BLaER1 (cell line): ENCODE results near the gene DNAJC9.

Experiments used
- H3K27ac ChIP-seq: shearing (Covaris generic); formaldehyde crosslinking; 2 replicates; pipeline ENCODE4 v1.8.1; 2022
- H3K27me3 ChIP-seq: shearing (Covaris generic); formaldehyde crosslinking; 2 replicates; pipeline ENCODE4 v1.8.1; 2022
- H3K36me3 ChIP-seq: shearing (Covaris generic); formaldehyde crosslinking; 2 replicates; pipeline ENCODE4 v1.8.1; 2022
- H3K4me1 ChIP-seq: shearing (Covaris generic); formaldehyde crosslinking; 2 replicates; pipeline ENCODE4 v1.8.1; 2022
- H3K4me2 ChIP-seq: shearing (Covaris generic); formaldehyde crosslinking; 2 replicates; pipeline ENCODE4 v1.8.1; 2022
- H3K4me3 ChIP-seq: shearing (Covaris generic); formaldehyde crosslinking; 2 replicates; pipeline ENCODE4 v1.8.1; 2022
- H3K9ac ChIP-seq: shearing (Covaris generic); formaldehyde crosslinking; 2 replicates; pipeline ENCODE4 v1.8.1; 2022
- H3K9me3 ChIP-seq: shearing (Covaris generic); formaldehyde crosslinking; 2 replicates; pipeline ENCODE4 v1.8.1; 2022
- H4K20me1 ChIP-seq: shearing (Covaris generic); formaldehyde crosslinking; 2 replicates; pipeline ENCODE4 v1.8.1; 2022
- Cebpa-rat ChIP-seq: shearing (Covaris generic); IDR thresholded peaks from 2 replicates; pipeline ENCODE4 v1.8.1; 2022

The DNAJC9 gene

DNA sequence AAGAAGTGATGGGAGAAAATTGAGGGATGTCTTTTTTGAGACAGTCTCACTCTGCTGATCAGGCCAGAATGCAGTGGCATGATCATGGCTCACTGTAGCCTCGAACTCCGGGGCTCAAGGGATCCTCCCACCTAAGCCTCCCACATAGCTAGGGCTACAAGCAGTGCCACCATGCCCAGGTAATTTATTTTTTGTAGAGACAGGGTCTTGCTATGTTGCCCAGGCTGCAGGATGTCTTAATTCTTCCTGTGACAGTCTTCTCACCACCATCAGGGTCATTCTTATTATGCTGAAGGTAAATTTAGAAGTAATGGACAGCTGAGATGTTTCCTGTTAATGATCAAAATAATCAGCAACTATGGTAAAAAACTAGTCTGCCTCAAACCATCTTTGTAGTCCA is 7.1 kb downstream of the DNAJC9 start:
- Histone ChIP-seq H3K9me3 (no peaks in the 10 kb centered on the region), H3K4me2 (no peak overlapping the region), H3K27me3 (no peaks in the 10 kb centered on the region), H3K27ac (no peak overlapping the region), H4K20me1 (no peaks in the 10 kb centered on the region), H3K4me3 (no peak overlapping the region), H3K9ac (no peak overlapping the region), H3K36me3 (peaks cover 99% of the 10 kb centered on the region), H3K4me1 (peaks cover 14% of the 10 kb centered on the region)
- no peak for TF ChIP-seq Cebpa-rat

GRCh38 chr10:73238990-73239566 is 8.0 kb downstream of the DNAJC9 start:
- Histone ChIP-seq H3K4me3 (no peak overlapping the region), H3K27me3 (no peaks in the 10 kb centered on the region), H3K4me2 (no peak overlapping the region), H3K4me1 (peaks cover 6% of the 10 kb centered on the region), H3K9me3 (no peaks in the 10 kb centered on the region), H4K20me1 (no peaks in the 10 kb centered on the region), H3K9ac (no peak overlapping the region), H3K36me3 (peaks cover 99% of the 10 kb centered on the region), H3K27ac (no peak overlapping the region)
- no peak for TF ChIP-seq Cebpa-rat

GRCh38 chr10:73234695-73235094 is 12.4 kb downstream of the DNAJC9 start:
- Histone ChIP-seq H4K20me1 (no peaks in the 10 kb centered on the region), H3K27me3 (no peaks in the 10 kb centered on the region), H3K4me1 (no peaks in the 10 kb centered on the region), H3K4me2 (no peak overlapping the region), H3K27ac (no peak overlapping the region), H3K36me3 (peaks cover 95% of the 10 kb centered on the region), H3K9me3 (no peaks in the 10 kb centered on the region), H3K4me3 (no peak overlapping the region), H3K9ac (no peak overlapping the region)
- no peak for TF ChIP-seq Cebpa-rat

DNA sequence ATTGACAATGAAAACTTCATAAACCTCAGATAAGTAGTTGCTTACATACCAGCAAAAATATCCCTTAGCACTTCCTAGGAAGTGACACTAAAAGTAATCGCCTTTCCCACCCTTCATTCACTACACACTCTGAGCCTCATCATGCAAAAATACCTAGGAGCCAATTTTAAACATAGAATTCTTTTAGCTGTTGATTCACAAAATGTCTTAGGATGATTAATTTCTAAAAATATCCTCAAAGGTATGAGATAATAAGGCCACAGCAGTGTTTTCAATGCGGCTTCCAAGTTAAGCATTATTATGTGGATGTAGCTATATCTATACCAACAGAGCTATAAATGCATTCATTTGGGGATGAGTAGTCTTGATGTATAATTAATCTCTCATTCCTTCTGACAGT is 13.2 kb downstream of the DNAJC9 start:
- no peaks in the 10 kb centered on the region for H3K9me3 ChIP-seq
- no peak for TF ChIP-seq Cebpa-rat
- H3K4me1 ChIP-seq, result no peaks in the 10 kb centered on the region
- H3K9ac ChIP-seq, result no peak overlapping the region
- H3K27ac ChIP-seq, result no peak overlapping the region
- H4K20me1 ChIP-seq, result no peaks in the 10 kb centered on the region
- no peak overlapping the region for H3K4me3 ChIP-seq
- no peak overlapping the region for H3K4me2 ChIP-seq
- H3K36me3 ChIP-seq, result peaks cover 87% of the 10 kb centered on the region
- H3K27me3 ChIP-seq, result no peaks in the 10 kb centered on the region

DNA sequence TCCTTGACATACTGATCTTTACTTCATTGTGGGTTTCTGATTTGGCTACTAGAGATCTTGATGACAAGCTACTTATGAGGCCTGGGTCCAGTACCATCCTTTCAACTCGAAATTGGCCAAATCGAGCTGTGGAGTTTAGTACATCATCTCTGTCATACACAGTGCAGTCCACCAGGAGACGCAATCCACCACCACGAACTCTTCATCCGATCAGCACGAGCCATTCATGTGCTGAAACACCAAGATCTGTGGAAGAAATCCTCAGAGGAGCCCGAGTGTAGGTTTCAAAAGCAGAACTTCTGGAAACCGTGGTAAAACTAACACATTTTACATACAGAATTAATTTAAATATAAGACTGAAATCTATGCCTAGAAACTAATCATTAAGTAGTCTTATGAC is 14.2 kb downstream of the DNAJC9 start:
- Histone ChIP-seq H3K9ac (no peak overlapping the region), H4K20me1 (no peaks in the 10 kb centered on the region), H3K9me3 (no peaks in the 10 kb centered on the region), H3K27me3 (no peaks in the 10 kb centered on the region), H3K36me3 (peaks cover 77% of the 10 kb centered on the region), H3K4me3 (no peak overlapping the region), H3K4me1 (no peaks in the 10 kb centered on the region), H3K27ac (no peak overlapping the region), H3K4me2 (no peak overlapping the region)
- no peak for TF ChIP-seq Cebpa-rat

DNA sequence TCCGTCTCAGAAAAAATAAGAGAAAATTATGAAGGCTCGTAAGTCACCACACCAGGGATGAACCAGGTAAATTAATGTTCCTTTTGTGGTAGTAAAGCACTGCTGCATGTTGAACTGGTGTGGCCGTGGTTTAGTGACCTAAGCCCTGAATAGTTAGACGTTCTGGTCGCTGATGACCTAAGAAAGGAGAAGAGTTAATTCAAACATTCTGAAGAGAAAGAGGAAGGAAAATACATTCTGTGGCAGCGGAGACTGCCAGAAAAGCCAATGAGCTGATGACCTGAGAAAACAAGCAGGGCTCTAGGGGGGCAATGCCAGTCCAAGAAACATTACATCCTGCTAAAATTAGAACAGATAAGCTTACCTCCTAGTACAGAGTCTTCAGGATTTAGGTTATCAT is 17.5 kb downstream of the DNAJC9 start:
- TF ChIP-seq Cebpa-rat, result no peak
- Histone ChIP-seq H4K20me1 (no peaks in the 10 kb centered on the region), H3K27me3 (no peaks in the 10 kb centered on the region), H3K4me2 (no peak overlapping the region), H3K27ac (no peak overlapping the region), H3K9ac (no peak overlapping the region), H3K4me3 (no peak overlapping the region), H3K9me3 (no peaks in the 10 kb centered on the region), H3K36me3 (peaks cover 45% of the 10 kb centered on the region), H3K4me1 (no peaks in the 10 kb centered on the region)

DNA sequence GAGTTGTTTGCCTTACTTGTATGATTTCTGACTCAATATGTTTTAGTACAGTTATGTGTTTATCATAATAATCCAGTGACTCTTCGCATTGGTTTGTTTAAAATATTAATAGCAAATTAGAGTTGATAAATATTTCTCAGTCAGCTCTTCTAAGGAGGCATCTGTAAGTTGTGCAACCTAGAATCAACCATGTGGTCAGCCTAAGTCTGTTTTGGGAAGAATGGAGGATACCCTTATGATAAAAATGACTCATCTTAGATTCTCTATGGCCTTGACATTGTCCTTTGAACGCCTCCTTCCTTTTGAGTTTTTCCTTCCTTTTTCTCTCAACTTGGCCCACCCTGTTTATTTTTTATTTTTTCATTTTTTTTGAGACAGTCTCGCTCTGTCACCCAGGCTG is 18.8 kb downstream of the DNAJC9 start:
- no peak for TF ChIP-seq Cebpa-rat
- no peak overlapping the region for H3K9ac ChIP-seq

GRCh38 chr10:73226663-73227062 is 20.4 kb downstream of the DNAJC9 start:
- Histone ChIP-seq H4K20me1 (no peaks in the 10 kb centered on the region), H3K36me3 (peaks cover 16% of the 10 kb centered on the region), H3K9ac (no peak overlapping the region), H3K4me2 (no peak overlapping the region), H3K27ac (no peak overlapping the region), H3K9me3 (no peaks in the 10 kb centered on the region), H3K4me3 (no peak overlapping the region), H3K27me3 (no peaks in the 10 kb centered on the region), H3K4me1 (no peaks in the 10 kb centered on the region)
- no peak for TF ChIP-seq Cebpa-rat

More for the DNA sequence above, 18.8 kb downstream of the DNAJC9 start:
- Histone ChIP-seq H3K9me3 (no peaks in the 10 kb centered on the region), H3K4me3 (no peak overlapping the region), H3K27me3 (no peaks in the 10 kb centered on the region), H3K36me3 (peaks cover 32% of the 10 kb centered on the region), H3K4me2 (no peak overlapping the region), H4K20me1 (no peaks in the 10 kb centered on the region), H3K27ac (no peak overlapping the region), H3K4me1 (no peaks in the 10 kb centered on the region)

DNA sequence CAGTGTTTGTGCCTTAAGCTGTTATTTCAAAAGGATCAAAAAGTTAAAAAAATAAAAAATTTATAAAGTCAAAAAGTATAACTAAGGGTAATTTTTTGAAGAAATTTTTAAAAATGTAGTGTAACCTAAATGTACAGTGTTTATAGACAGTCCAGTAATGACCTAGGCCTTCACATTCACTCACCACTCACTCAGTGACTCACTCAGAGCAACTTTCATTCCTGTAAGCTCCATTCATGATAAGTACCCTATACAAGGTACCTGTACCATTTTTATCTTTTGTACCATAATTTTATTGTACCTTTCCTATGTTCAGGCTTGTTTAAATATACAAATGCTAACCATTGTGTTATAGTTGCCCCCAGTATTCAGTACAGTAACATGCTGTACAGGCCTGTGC is 21.5 kb downstream of the DNAJC9 start:
- peaks cover 10% of the 10 kb centered on the region for H3K36me3 ChIP-seq
- no peak overlapping the region for H3K4me3 ChIP-seq
- TF ChIP-seq Cebpa-rat, result no peak
- no peak overlapping the region for H3K4me2 ChIP-seq
- H3K4me1 ChIP-seq, result no peaks in the 10 kb centered on the region
- no peak overlapping the region for H3K9ac ChIP-seq
- H4K20me1 ChIP-seq, result no peaks in the 10 kb centered on the region
- no peak overlapping the region for H3K27ac ChIP-seq
- no peaks in the 10 kb centered on the region for H3K27me3 ChIP-seq
- no peaks in the 10 kb centered on the region for H3K9me3 ChIP-seq

GRCh38 chr10:73220989-73221388 is 26.1 kb downstream of the DNAJC9 start:
- peaks cover 5% of the 10 kb centered on the region; the same call in 1 of the 2 replicates for H3K9me3 ChIP-seq
- H3K36me3 ChIP-seq, result peaks cover 33% of the 10 kb centered on the region
- no peaks in the 10 kb centered on the region for H3K4me1 ChIP-seq
- no peaks in the 10 kb centered on the region for H3K27me3 ChIP-seq
- H3K27ac ChIP-seq, result no peak overlapping the region
- no peak overlapping the region for H3K9ac ChIP-seq
- H3K4me2 ChIP-seq, result no peak overlapping the region
- no peak overlapping the region for H3K4me3 ChIP-seq
- no peaks in the 10 kb centered on the region for H4K20me1 ChIP-seq
- TF ChIP-seq Cebpa-rat, result no peak

- peaks cover 5% of the 10 kb centered on the region; the same call in 1 of the 2 replicates for H3K9me3 ChIP-seq
- no peaks in the 10 kb centered on the region for H3K27me3 ChIP-seq
- no peaks in the 10 kb centered on the region for H4K20me1 ChIP-seq
- peaks cover 33% of the 10 kb centered on the region for H3K36me3 ChIP-seq
- H3K4me2 ChIP-seq, result no peak overlapping the region
- no peaks in the 10 kb centered on the region for H3K4me1 ChIP-seq
- TF ChIP-seq Cebpa-rat, result no peak
- H3K9ac ChIP-seq, result no peak overlapping the region
- no peak overlapping the region for H3K27ac ChIP-seq
- H3K4me3 ChIP-seq, result no peak overlapping the region
Measured at GRCh38 chr10:73219384-73219783, 27.7 kb downstream of the DNAJC9 start.
